HCEC 1CT (cell line): ENCODE measurements around the gene CCDC127.

Experiments used
- DNase-seq: peaks from one replicate; pipeline ENCODE4 v3.0.0-alpha.2; 2017

The CCDC127 gene

GRCh38 chr5:200985-201384 is 17.0 kb downstream of the CCDC127 start:
- no peak for DNase-seq

GRCh38 chr5:199950-200645 is 17.9 kb downstream of the CCDC127 start:
- DNase-seq, result no peak

- no peak for DNase-seq
Observed at GRCh38 chr5:199197-199949, 18.6 kb downstream of the CCDC127 start.

DNA sequence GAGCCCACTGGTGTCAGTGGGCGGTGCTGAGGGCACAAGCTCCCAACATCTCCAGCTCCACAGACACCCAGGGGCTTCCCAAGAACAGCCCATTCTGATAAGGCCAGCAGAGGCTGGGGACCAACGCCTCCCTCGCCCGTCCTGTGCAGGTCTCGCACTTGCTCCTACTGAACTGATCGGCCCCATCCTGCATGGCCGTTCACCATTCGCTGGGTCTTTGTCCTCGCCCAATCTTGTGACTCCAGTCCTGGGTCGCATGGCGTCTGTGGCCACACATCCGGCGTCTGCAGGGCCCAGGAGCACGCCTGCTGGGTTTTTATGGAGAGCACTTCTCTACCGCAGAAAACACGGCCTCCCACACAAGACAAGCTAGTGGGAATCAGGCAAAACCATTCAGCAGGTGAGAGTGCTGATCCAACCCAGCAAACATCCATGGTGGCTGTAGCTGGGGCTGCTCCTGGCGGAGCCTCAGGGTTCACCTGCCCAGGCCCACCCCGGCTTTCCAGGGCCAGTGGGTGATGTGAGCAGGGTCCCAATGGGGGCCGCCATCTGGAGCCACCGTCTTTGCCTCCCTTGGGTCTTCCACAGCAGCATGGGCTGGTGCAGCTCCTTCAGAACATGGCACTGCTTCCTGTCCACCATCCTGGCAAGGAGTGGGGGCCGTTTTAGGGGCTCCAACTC is 19.3 kb downstream of the CCDC127 start:
- no peak for DNase-seq

- DNase-seq, result no peak
Observed at GRCh38 chr5:197892-198489, 20.0 kb downstream of the CCDC127 start.

GRCh38 chr5:197031-197430 is 20.9 kb downstream of the CCDC127 start:
- peak; percentile 23 for DNase-seq

DNA sequence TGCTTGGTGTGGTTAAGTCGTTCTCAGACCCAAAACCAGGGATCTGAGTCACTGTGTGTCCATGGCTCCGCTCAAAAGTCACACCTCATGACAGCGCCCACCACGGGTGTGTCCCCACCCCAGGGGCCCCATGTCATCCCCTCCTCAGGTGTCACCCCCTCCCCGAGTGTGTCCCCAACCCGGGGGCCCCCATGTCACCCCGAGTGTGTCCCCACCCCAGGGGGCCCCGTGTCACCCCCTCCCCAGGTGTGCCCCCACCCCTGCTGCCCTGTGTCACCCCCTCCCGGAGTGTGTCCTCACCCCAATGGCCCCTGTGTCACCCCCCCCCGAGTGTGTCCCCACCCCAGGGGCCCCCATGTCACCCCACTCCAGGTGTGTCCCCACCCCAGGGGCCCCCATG is 21.6 kb downstream of the CCDC127 start:
- no peak for DNase-seq

GRCh38 chr5:195401-196160 is 22.4 kb downstream of the CCDC127 start:
- no peak for DNase-seq

GRCh38 chr5:194603-195209 is 23.2 kb downstream of the CCDC127 start:
- no peak for DNase-seq

- DNase-seq, result no peak
Observed at GRCh38 chr5:194102-194501, 23.9 kb downstream of the CCDC127 start.

- DNase-seq, result no peak
Observed at GRCh38 chr5:192970-193831, 24.8 kb downstream of the CCDC127 start.

GRCh38 chr5:192691-192969 is 25.3 kb downstream of the CCDC127 start:
- no peak for DNase-seq

DNA sequence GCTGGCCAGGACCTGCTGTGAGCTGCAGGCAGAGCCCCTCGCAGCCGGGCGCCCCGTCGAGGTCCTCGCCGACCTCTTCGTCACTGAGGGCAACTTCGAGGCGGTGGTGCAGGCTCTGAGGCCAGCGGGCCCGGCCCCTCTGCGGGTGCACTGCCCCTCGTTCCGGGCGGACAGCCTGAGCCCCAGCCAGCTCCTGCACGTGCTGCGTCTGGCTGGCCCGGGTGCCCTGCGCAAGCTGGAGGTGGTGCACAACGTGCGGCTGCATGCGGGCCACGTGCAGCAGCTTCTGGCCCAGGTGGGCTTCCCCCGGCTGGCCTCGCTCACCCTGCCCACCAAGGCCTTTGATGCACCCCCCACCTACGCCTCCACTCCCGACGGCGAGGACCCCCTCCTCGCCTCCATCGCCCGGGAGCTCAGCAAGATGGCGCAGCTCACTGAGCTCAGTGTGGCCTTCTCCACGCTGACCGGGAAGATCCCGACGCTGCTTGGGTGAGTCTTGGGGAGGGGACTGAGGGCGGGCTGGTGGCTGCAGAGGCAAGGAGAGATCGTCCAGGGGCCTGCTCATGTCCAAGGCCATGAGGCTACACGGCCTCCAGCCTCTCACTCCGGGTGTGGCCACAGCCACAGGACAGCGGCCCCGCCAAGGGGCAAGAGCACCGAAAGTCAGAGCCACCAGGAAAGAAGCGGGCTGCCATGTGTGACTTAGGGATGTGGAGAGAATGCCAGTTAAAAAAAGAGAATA is 25.8 kb downstream of the CCDC127 start:
- no peak for DNase-seq

DNA sequence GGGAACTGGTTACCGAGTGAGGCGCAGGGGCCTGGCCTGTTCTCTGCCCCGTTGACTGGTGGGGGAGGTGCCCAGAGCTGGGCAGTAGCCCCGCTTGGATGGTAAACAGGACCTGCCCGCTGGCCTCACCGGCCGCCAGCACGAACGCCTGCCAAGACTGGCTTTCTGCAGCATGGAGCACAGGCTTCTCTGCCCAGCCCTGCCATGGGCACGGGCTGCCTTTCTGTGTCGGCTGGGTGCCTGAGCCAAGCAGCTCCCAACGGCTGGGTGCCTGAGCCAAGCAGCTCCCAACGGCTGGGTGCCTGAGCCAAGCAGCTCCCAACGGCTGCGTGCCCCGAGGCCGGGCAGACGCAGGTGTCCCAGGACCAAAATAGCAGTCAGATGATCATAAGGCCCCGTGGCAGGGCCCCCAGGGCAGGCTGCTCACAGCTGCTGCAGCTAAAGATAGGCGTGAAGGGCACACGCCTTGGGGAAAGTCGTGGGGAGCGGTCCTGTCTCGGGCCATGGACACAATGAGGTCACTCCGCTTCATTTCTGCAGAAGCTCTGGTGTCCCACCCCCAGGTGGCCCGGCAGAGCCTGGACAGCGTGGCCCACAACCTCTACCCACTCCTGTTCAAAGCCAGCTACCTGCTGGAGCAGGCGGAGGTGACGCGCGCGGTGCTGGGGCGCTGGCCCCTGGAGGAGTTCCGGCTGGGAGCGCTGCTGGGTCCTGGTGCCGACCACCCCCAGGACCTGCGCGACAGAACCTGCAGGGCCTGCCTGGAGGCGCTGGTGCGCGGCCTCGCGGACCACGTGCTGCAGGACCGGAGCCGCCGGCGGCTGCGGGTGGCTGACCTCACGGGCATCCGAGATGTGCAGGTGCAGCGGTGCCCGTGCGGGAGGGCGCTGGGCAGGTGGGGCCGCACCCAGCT is 26.7 kb downstream of the CCDC127 start, which contains the start of gene LRRC14B:
TSS of gene LRRC14B (plus strand) at position 460 of the 913 bp plus-strand sequence. CDS start at position 504, 44 bp downstream.
- no peak for DNase-seq

DNA sequence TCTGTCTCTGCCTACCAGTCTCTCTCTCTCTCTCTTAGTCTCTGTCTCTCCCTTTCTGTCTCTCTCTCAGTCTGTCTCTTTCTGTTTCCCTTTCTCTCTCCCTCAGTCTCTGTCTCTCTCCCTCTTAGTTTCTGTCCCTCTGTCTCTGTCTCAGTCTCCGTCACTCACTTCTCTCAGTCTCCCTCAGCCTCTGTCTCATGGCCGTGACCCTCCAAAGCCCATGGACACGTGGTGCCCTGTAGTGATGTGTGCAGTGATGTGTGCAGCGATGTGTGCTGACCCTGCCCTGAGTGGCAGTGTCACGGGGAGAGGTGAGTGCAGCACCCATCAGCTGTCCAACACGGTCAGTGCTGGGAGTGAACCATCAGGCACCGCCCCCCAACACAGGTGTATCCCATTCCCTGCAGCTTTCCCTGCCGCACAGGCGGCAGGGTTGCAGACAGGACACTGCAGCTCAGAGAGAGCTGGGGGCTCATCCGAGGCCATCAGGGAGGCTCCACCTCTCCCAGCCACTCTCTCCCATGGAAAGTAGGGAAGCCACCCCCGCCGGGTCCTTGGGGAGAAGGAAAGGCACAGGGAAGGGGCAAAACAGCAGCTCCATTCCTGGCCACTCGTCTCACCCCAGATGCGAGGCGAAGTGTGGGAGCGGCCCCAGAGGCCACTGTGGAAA is 27.5 kb downstream of the CCDC127 start:
- DNase-seq, result no peak

DNA sequence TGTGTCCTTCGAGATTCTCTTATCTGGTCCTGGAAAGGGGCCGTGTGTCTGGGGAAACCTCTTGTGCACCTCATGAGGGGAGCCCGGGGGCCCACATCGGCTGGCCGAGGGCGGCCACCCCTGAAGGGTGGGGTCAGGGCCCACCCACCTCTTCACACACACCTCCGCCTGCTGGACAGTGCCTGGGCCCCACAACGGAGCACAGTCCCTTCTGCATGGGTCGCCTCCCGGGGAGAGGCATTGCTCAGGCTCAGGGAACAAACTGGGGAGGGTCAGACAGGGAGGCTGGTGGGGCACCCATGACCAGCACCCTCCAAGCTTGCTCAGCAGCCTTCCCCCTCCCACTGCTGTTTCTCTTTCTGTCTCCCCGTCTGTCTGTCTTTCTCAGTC is 28.0 kb downstream of the CCDC127 start:
- DNase-seq, result no peak

DNA sequence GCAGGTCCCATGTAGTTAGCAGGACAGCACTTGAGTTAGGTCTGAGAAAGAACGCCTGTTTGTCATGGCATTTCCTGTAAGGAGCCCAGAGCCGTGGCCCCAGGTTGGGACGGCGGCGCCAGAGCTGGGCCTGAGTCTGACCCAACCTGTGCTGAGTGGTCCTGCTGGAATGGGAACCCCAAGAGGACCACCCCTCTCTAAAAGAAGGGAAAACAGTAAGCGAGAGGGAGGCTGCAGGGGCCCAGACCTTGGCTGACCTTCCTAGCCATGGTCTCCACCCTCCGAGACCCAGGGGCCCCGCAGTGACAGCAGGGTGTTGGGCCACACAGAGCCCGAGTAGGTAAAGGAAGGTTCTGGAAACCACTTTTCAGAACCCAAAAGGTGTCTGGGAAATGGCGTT is 28.5 kb downstream of the CCDC127 start:
- DNase-seq, result no peak

- DNase-seq, result peak; percentile 72
Observed at GRCh38 chr5:188488-189481, 29.2 kb downstream of the CCDC127 start.
